ENCODE results near the gene INSR. TPM values are rescaled to one million over a fixed set of nuclear protein-coding genes. Genes with fewer than 3 reads are reported as not detected.

INSR gene
- total RNA-seq, 2 experiments from 2014 or later = 0.87 to 1.0 TPM

DNA sequence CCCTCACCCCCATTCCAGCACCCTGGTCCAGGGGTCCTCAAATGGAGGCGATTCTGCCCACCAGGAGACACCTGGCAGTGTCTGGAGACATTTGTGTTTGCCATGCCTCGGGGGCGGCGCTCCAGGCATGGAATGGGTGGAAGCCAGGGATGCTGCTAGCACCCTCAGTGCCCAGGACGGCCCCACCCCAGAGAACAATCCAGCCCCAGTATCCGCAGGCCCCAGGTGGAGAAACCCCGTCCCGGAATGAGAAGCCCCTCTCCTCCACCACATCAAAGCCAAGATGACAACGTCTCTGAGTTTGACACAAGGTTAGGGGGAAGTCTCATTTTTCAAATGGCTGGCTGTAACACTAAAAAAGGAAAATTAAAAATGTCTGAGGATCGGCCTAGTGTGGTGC lies 68.5 kb downstream of the INSR start:
- ATAC-seq (no peak), DNase-seq (no peak)
- H3K4me3 Mint-ChIP-seq = no peak overlapping the region
- H3K27me3 Mint-ChIP-seq = peaks cover 15% of the 10 kb centered on the region
- peaks cover 8% of the 10 kb centered on the region for H3K4me1 Mint-ChIP-seq (ENCODE audit: low read depth)
- TF ChIP-seq, protein P1, sequence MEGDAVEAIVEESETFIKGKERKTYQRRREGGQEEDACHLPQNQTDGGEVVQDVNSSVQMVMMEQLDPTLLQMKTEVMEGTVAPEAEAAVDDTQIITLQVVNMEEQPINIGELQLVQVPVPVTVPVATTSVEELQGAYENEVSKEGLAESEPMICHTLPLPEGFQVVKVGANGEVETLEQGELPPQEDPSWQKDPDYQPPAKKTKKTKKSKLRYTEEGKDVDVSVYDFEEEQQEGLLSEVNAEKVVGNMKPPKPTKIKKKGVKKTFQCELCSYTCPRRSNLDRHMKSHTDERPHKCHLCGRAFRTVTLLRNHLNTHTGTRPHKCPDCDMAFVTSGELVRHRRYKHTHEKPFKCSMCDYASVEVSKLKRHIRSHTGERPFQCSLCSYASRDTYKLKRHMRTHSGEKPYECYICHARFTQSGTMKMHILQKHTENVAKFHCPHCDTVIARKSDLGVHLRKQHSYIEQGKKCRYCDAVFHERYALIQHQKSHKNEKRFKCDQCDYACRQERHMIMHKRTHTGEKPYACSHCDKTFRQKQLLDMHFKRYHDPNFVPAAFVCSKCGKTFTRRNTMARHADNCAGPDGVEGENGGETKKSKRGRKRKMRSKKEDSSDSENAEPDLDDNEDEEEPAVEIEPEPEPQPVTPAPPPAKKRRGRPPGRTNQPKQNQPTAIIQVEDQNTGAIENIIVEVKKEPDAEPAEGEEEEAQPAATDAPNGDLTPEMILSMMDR (IDR thresholded peaks at IDR 0.05) = no peak
- no peaks in the 10 kb centered on the region for H3K36me3 Mint-ChIP-seq (ENCODE audit: low read depth)
- intact Hi-C loops (cut with micrococcal nuclease) = no loop called here
- CTCF ChIA-PET = no interaction called here
- POLR2A ChIA-PET = no interaction called here
- H3K9me3 Mint-ChIP-seq = no peaks in the 10 kb centered on the region
- H3K27ac Mint-ChIP-seq = no peak overlapping the region

DNA sequence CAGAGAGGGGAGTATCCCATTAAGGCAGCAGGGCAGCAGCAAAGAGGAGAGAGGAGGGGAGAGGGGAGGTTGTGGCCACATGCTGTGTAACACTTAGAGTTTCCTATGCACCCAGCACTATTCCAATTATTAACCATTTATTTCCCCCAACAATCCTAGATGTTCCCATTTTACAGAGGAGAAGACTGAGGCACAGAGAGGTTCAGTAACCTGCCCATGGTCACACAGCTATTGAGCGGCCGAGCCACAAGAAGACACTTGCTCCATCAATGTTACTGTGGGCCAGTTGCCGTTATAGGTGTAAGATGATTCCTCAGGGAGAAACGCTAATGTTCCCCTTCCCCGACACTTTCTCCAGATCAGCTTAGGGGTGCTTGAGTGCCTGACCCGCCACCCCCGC lies 69.2 kb downstream of the INSR start:
- no peaks in the 10 kb centered on the region for H3K9me3 Mint-ChIP-seq
- ChIA-PET CTCF (no interaction called here), POLR2A (no interaction called here)
- H3K36me3 Mint-ChIP-seq (ENCODE audit: low read depth) = no peaks in the 10 kb centered on the region
- H3K4me3 Mint-ChIP-seq = no peak overlapping the region
- peaks cover 8% of the 10 kb centered on the region for H3K4me1 Mint-ChIP-seq (ENCODE audit: low read depth)
- no peak for ATAC-seq
- TF ChIP-seq, protein P1 (IDR thresholded peaks at IDR 0.05) = no peak
- peaks cover 15% of the 10 kb centered on the region for H3K27me3 Mint-ChIP-seq
- intact Hi-C loops (cut with micrococcal nuclease) = no loop called here
- DNase-seq = no peak
- no peak overlapping the region for H3K27ac Mint-ChIP-seq

- no peaks in the 10 kb centered on the region for H3K36me3 Mint-ChIP-seq (ENCODE audit: low read depth)
- H3K9me3 Mint-ChIP-seq = no peaks in the 10 kb centered on the region
- no peak overlapping the region for H3K4me3 Mint-ChIP-seq
- ATAC-seq (no peak), DNase-seq (no peak)
- no peak overlapping the region for H3K27ac Mint-ChIP-seq
- TF ChIP-seq, protein P1 (IDR thresholded peaks at IDR 0.05) = no peak
- intact Hi-C loops (cut with micrococcal nuclease) = no loop called here
- H3K27me3 Mint-ChIP-seq = peaks cover 15% of the 10 kb centered on the region
- H3K4me1 Mint-ChIP-seq (ENCODE audit: low read depth) = peaks cover 8% of the 10 kb centered on the region
- ChIA-PET CTCF (no interaction called here), POLR2A (no interaction called here)
Observed at GRCh38 chr19:7224209-7224686, 70.0 kb downstream of the INSR start.

- TF ChIP-seq, protein P1 (IDR thresholded peaks at IDR 0.05) = no peak
- Mint-ChIP-seq H3K27ac (no peak overlapping the region), H3K36me3 (ENCODE audit: low read depth) (no peaks in the 10 kb centered on the region), H3K27me3 (peaks cover 15% of the 10 kb centered on the region), H3K9me3 (no peaks in the 10 kb centered on the region), H3K4me3 (no peak overlapping the region), H3K4me1 (ENCODE audit: low read depth) (peaks cover 8% of the 10 kb centered on the region)
- intact Hi-C loops (cut with micrococcal nuclease) = no loop called here
- POLR2A ChIA-PET = no interaction called here
- DNase-seq (no peak), ATAC-seq (no peak)
- CTCF ChIA-PET = no interaction called here
Observed at GRCh38 chr19:7223429-7223828, 70.8 kb downstream of the INSR start.

DNA sequence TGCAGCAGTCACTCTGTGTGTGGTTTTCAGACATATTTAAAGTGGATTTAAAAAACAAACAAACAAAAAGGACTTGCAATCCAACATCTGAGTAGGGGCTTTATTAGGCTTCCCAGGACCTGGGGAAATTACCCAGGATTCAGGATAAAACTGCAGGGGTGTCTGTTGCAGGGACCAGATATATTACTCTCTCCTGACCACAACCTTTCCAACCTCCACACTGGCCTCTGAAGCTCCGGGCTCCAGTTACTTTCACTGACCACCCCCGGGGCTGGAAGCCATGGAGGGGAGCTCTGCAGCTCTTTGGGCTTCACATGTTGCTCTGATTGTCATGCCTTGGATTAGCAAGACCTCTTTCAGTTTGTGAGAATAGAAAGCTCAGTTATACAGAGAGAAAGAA lies 75.2 kb downstream of the INSR start:
- TF ChIP-seq, protein P1 (IDR thresholded peaks at IDR 0.05) = no peak
- ChIA-PET POLR2A (no interaction called here), CTCF (interaction anchor here (1.4 kb wide), 1 partner anchor 10 kb away, joined by 5 read pairs; no protein-coding TSS in a partner anchor)
- Mint-ChIP-seq H3K4me3 (no peak overlapping the region), H3K27me3 (no peaks in the 10 kb centered on the region), H3K4me1 (ENCODE audit: low read depth) (peaks cover 22% of the 10 kb centered on the region), H3K27ac (no peak overlapping the region), H3K36me3 (ENCODE audit: low read depth) (no peaks in the 10 kb centered on the region), H3K9me3 (no peaks in the 10 kb centered on the region)
- intact Hi-C loops (cut with micrococcal nuclease) = no loop called here
- no peak for ATAC-seq
- DNase-seq = no peak

All from activated CD8-positive, alpha-beta T cell treated with anti-CD3 and anti-CD28 coated beads for 36 hours (primary cell).